Prostate gland (tissue), 2 donors: ENCODE measurements around the gene SERPINB13. TPM values are rescaled to one million over a fixed set of nuclear protein-coding genes. Genes with fewer than 3 reads are reported as not detected.
"Not testable (repeated sequence)": the region's sequence is repeated elsewhere in the genome, so short reads cannot be mapped to it uniquely, and the experiment has no call there.

Source experiments
- DNase-seq: peaks from one replicate; pipeline ENCODE4 v3.0.0-alpha.2; 2019; ENCODE audit warnings: low spot score
- H3K27ac ChIP-seq, 2 donors: fragments of 200-600 bp; sonication (generic); 2 replicates each; pipeline ENCODE4 v1.5.1; 2017 to 2019
- H3K27me3 ChIP-seq: fragments of 200-600 bp; sonication (generic); replicated peaks from 2 replicates; pipeline ENCODE4 v1.5.1; 2019; ENCODE audit not compliant: insufficient read depth
- H3K36me3 ChIP-seq, 2 donors: fragments of 200-600 bp; sonication (generic); 1 replicate in 1 of 2; 2 replicates in 1 of 2; pipeline versions ENCODE4 v1.5.1 to v1.8.1; 2017 to 2019
- H3K4me1 ChIP-seq: fragments of 200-600 bp; sonication (generic); replicated peaks from 2 replicates; pipeline ENCODE4 v1.5.1; 2019
- H3K4me3 ChIP-seq, 2 donors: fragments of 200-600 bp; sonication (generic); 2 replicates each; pipeline ENCODE4 v1.5.1; 2017 to 2019
- H3K9me3 ChIP-seq: fragments of 200-600 bp; sonication (generic); 2 replicates; pipeline ENCODE4 v1.5.1; 2017
- CTCF ChIP-seq, 4 experiments: fragments of 200-600 bp in 2 of 4; fragments of 450-650 bp in 2 of 4; sonication (generic) in 2 of 4; IDR thresholded peaks; 1 replicate in 3 of 4; 2 replicates in 1 of 4; pipeline ENCODE4 v1.5.1; 2016 to 2019; ENCODE audit warnings: antibody characterized with exemption in 4 of 4, mild to moderate bottlenecking in 2 of 4, moderate library complexity in 2 of 4
- POLR2A ChIP-seq: fragments of 450-650 bp; IDR thresholded peaks from one replicate; pipeline ENCODE4 v1.6.1; 2016; ENCODE audit warnings: antibody characterized with exemption, mild to moderate bottlenecking
- POLR2AphosphoS5 ChIP-seq: sonication (generic); formaldehyde crosslinking; IDR thresholded peaks from one replicate; pipeline ENCODE4 v1.6.1; 2017; ENCODE audit warnings: antibody characterized with exemption
- WGBS: methylation state at CpG from one replicate; pipeline ENCODE4 v1.1.5; 2018; 5-methylcytosine and 5-hydroxymethylcytosine counted together
- intact Hi-C: fragments of 100-400 bp; cut with DNase I; formaldehyde crosslinking; loops from one replicate; pipeline ENCODE4 v1.14.2; 2022
- total RNA-seq, 2 donors: library from RNA; depleted of rRNA; stranded (reverse); fragments of >200 nt; gene quantifications; one replicate each; pipeline ENCODE4 v1.1.0, GENCODE V29; 2016

The SERPINB13 gene
- total RNA-seq, 2 donors from 2014 or later, result 0.57 TPM; not detected in 1

DNA sequence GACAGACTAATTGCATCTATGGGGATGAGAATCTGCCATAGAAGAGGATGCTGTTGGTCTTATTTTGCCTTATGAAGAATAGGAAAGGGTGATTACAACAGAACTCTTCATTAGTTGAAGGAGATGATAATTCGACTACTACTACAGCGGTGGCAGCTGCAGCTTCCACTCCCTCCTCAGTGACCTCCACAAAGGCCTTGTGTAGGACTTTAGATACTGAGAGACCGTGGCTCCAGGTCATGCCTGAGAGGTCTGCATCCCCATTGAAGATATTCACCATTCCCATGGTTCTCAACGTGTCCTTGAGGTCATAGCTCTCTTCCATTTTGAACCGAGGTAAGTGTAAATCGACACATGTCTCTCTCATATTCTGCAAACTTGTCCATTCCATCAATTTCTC lies 50.6 kb downstream of the SERPINB13 start:
- H3K27me3 ChIP-seq, result no peaks in the 10 kb centered on the region
- no peak for DNase-seq
- H3K9me3 ChIP-seq, result no peaks in the 10 kb centered on the region
- H3K4me3 ChIP-seq, result no peak overlapping the region
- no peaks in the 10 kb centered on the region for H3K36me3 ChIP-seq
- 90% methylated on average over 6 of the region's 6 CpGs for WGBS
- intact Hi-C loops, result no loop called here
- TF ChIP-seq POLR2A, result no peak
- no peak for TF ChIP-seq POLR2AphosphoS5
- TF ChIP-seq CTCF (IDR thresholded peaks at IDR 0.05), result no peak
- H3K27ac ChIP-seq, result no peak overlapping the region
- no peaks in the 10 kb centered on the region for H3K4me1 ChIP-seq

- intact Hi-C loops, result not testable (repeated sequence)
These were observed 54.1 kb downstream of the SERPINB13 start for GRCh38 chr18:63641157-63641680.

GRCh38 chr18:63642668-63643356 lies 55.7 kb downstream of the SERPINB13 start:
- H3K27me3 ChIP-seq, H3K9me3 ChIP-seq, DNase-seq, H3K27ac ChIP-seq, H3K4me3 ChIP-seq, H3K36me3 ChIP-seq, H3K4me1 ChIP-seq, intact Hi-C loops: not testable (repeated sequence)
- 92% methylated on average over 4 of the region's 4 CpGs for WGBS

More at GRCh38 chr18:63641157-63641680, 54.1 kb downstream of the SERPINB13 start:
- not testable (repeated sequence) for H3K4me1 ChIP-seq, H3K36me3 ChIP-seq, DNase-seq, H3K9me3 ChIP-seq, H3K27ac ChIP-seq, H3K4me3 ChIP-seq, H3K27me3 ChIP-seq
- WGBS, result 88% methylated on average over 4 of the region's 4 CpGs

- H3K4me1 ChIP-seq, H3K27ac ChIP-seq, H3K9me3 ChIP-seq, DNase-seq, H3K36me3 ChIP-seq, intact Hi-C loops, H3K4me3 ChIP-seq, H3K27me3 ChIP-seq: not testable (repeated sequence)
- 94% methylated on average over 1 of the region's 2 CpGs for WGBS
These were observed 57.0 kb downstream of the SERPINB13 start, which contains the start of gene SERPINB4 for GRCh38 chr18:63644142-63644541. SERPINB4 (minus strand) TSS chr18:63644256; CDS start chr18:63643577, 679 bp downstream.

- H3K27me3 ChIP-seq, DNase-seq, H3K27ac ChIP-seq, H3K4me3 ChIP-seq, H3K4me1 ChIP-seq, intact Hi-C loops, H3K36me3 ChIP-seq, H3K9me3 ChIP-seq: not testable (repeated sequence)
- 96% methylated on average over 1 of the region's 1 CpG for WGBS
These were observed 57.6 kb downstream of the SERPINB13 start for GRCh38 chr18:63644694-63645093.

- DNase-seq, result no peak
These were observed 59.8 kb downstream of the SERPINB13 start for GRCh38 chr18:63646936-63647335.

GRCh38 chr18:63648241-63648640 lies 61.1 kb downstream of the SERPINB13 start:
- intact Hi-C loops, result no loop called here
- DNase-seq, result no peak
- no peaks in the 10 kb centered on the region for H3K36me3 ChIP-seq
- H3K9me3 ChIP-seq, result no peaks in the 10 kb centered on the region
- no peaks in the 10 kb centered on the region for H3K27me3 ChIP-seq
- no peak overlapping the region for H3K4me3 ChIP-seq
- H3K4me1 ChIP-seq, result no peaks in the 10 kb centered on the region
- no peak overlapping the region for H3K27ac ChIP-seq
- TF ChIP-seq CTCF (IDR thresholded peaks at IDR 0.05) (no peak), POLR2A (no peak), POLR2AphosphoS5 (no peak)
- WGBS, result 69% methylated on average over 7 of the region's 7 CpGs

More at GRCh38 chr18:63646936-63647335, 59.8 kb downstream of the SERPINB13 start:
- TF ChIP-seq POLR2AphosphoS5 (no peak), POLR2A (no peak)
- Histone ChIP-seq H3K36me3 (no peaks in the 10 kb centered on the region), H3K27me3 (no peaks in the 10 kb centered on the region), H3K9me3 (no peaks in the 10 kb centered on the region), H3K4me3 (no peak overlapping the region), H3K27ac (no peak overlapping the region), H3K4me1 (no peaks in the 10 kb centered on the region)
- intact Hi-C loops, result no loop called here

Other genes starting within 250 kb of the SERPINB13 start
- gene KDSR, start 220.1 kb upstream of the SERPINB13 start, total RNA-seq, result 10 to 100 TPM; 46.1 to 52.3 TPM
- 10 to 100 TPM; 28.3 to 31.7 TPM for gene VPS4B, start 164.9 kb upstream of the SERPINB13 start, total RNA-seq
- 10 to 100 TPM in 1 of 2 donors, 1 to 10 TPM in 1; 7.3 to 17.3 TPM for gene SERPINB5, start 110.4 kb upstream of the SERPINB13 start, total RNA-seq
- not detected for gene SERPINB12, start 45.0 kb upstream of the SERPINB13 start, total RNA-seq
- 1 to 10 TPM in 1 of 2 donors, under 1 TPM in 1; 0.51 to 1.1 TPM for gene SERPINB4, start 56.9 kb downstream of the SERPINB13 start, total RNA-seq
- 1 to 10 TPM; 8.5 to 8.8 TPM for gene SERPINB3, start 74.5 kb downstream of the SERPINB13 start, total RNA-seq
- gene SERPINB11, start 115.6 kb downstream of the SERPINB13 start, total RNA-seq, result 10 to 100 TPM; 10.3 to 37.8 TPM
- gene SERPINB7, start 188.1 kb downstream of the SERPINB13 start, total RNA-seq, result under 1 TPM in 1 of 2 donors, not detected in 1; 0.97 TPM